Right lobe of liver (tissue), 6 donors: ENCODE results near the gene TRDMT1. TPM values are rescaled to one million over a fixed set of nuclear protein-coding genes. Genes with fewer than 3 reads are reported as not detected.

ENCODE experiments used
- ATAC-seq, 4 donors: fragments of 200-7000 bp; cut with Tn5 transposase; one replicate each; pipeline ENCODE4 v1.9.1; 2020; ENCODE audit warnings: mild to moderate bottlenecking in 4 of 4, moderate library complexity in 4 of 4
- DNase-seq, 3 donors: peaks; one replicate each; pipeline ENCODE4 v3.0.0-alpha.2; 2020
- H3K27ac ChIP-seq, 3 donors: fragments of 200-600 bp; one replicate each; pipeline ENCODE4 v1.8.0; 2022
- H3K27me3 ChIP-seq, 2 donors: fragments of 200-600 bp; one replicate each; pipeline ENCODE4 v1.8.0; 2022
- H3K36me3 ChIP-seq, 4 donors: fragments of 200-600 bp; sonication (generic) in 1 of 4; one replicate each; pipeline versions ENCODE4 v1.5.1 to v1.8.0; 2017 to 2022; ENCODE audit warnings: control low read depth in 1 of 4
- H3K4me1 ChIP-seq, 4 donors: fragments of 200-600 bp; sonication (generic) in 1 of 4; one replicate each; pipeline versions ENCODE4 v1.5.1 to v1.8.0; 2017 to 2022; ENCODE audit warnings: control low read depth in 1 of 4
- H3K4me3 ChIP-seq, 3 donors: fragments of 200-600 bp; one replicate each; pipeline ENCODE4 v1.8.0; 2022
- H3K9me3 ChIP-seq, 4 donors: fragments of 200-600 bp; sonication (generic) in 1 of 4; one replicate each; pipeline versions ENCODE4 v1.5.1 to v1.8.0; 2017 to 2022; ENCODE audit warnings: control low read depth in 1 of 4
- CTCF ChIP-seq, 4 donors: fragments of 200-600 bp in 3 of 4; fragments of 450-650 bp in 1 of 4; IDR thresholded peaks; one replicate each; pipeline versions ENCODE4 v1.5.1 to v1.8.0; 2016 to 2022; ENCODE audit warnings: antibody characterized with exemption in 4 of 4, mild to moderate bottlenecking in 2 of 4
- POLR2A ChIP-seq: fragments of 450-650 bp; IDR thresholded peaks from one replicate; pipeline ENCODE4 v1.6.1; 2017; ENCODE audit warnings: antibody characterized with exemption, mild to moderate bottlenecking
- WGBS: methylation state at CpG from one replicate; pipeline ENCODE4 v1.1.6; 2018; ENCODE audit warnings: low coverage, low lambda C conversion rate; ENCODE audit not compliant: insufficient coverage; ENCODE audit errors: missing lambda C conversion rate; 5-methylcytosine and 5-hydroxymethylcytosine counted together
- intact Hi-C, 2 donors: fragments of 100-400 bp; cut with DNase I; formaldehyde crosslinking; loops; one replicate each; pipeline versions ENCODE4 v1.11.2 to v1.14.1; 2022
- total RNA-seq, 6 experiments: library from RNA; depleted of rRNA in 2 of 6; stranded (reverse); fragments of >200 nt in 2 of 6; fragmentation: NEBNext Ultra II Directional in 3 of 6; extraction: Animal tissue kit (Norgen Biotek cat#: 25700) in 3 of 6; gene quantifications; one replicate each; pipeline versions ENCODE4 v1.1.0 to v1.2.4, GENCODE V29; 2016 to 2023
- donor health status: DM: no; HTN: yes; CAD: no.
- donor health status: DM: no; HTN: no; CAD: no.
- donor health status: DM: no; HTN: no; CAD: no.
- donor health status: DM: no; HTN: yes; CAD: no.
- donor health status: DM: no; HTN: yes; CAD: no.

TRDMT1 gene
- total RNA-seq, 6 experiments from 2014 or later: 0.79 to 2.9 (median 1.6) TPM

- DNase-seq (no peak), ATAC-seq (no peak)
- TF ChIP-seq POLR2A (no peak), CTCF (IDR thresholded peaks at IDR 0.05) (no peak)
- Histone ChIP-seq H3K36me3 (no peaks in the 10 kb centered on the region), H3K4me3 (no peak overlapping the region), H3K4me1 (no peaks in the 10 kb centered on the region), H3K9me3 (no peaks in the 10 kb centered on the region), H3K27ac (no peak overlapping the region), H3K27me3 (no peaks in the 10 kb centered on the region)
- 63% methylated on average over 3 of the region's 3 CpGs for WGBS
- intact Hi-C loops: no loop called here
Observed at GRCh38 chr10:17196573-17196972, 4.9 kb downstream of the TRDMT1 start.

- no peaks in the 10 kb centered on the region for H3K4me1 ChIP-seq
- 97% methylated on average over 2 of the region's 2 CpGs for WGBS
- H3K27ac ChIP-seq: no peak overlapping the region
- no peak overlapping the region for H3K4me3 ChIP-seq
- ATAC-seq (no peak), DNase-seq (no peak)
- H3K27me3 ChIP-seq: no peaks in the 10 kb centered on the region
- TF ChIP-seq POLR2A (no peak), CTCF (IDR thresholded peaks at IDR 0.05) (no peak)
- intact Hi-C loops: no loop called here
- H3K36me3 ChIP-seq: no peaks in the 10 kb centered on the region
- no peaks in the 10 kb centered on the region for H3K9me3 ChIP-seq
Observed at GRCh38 chr10:17196045-17196444, 5.4 kb downstream of the TRDMT1 start.

GRCh38 chr10:17195083-17195482 lies 6.4 kb downstream of the TRDMT1 start:
- intact Hi-C loops: no loop called here
- TF ChIP-seq CTCF (IDR thresholded peaks at IDR 0.05): no peak
- no peak for TF ChIP-seq POLR2A
- no peaks in the 10 kb centered on the region for H3K27me3 ChIP-seq
- no peak overlapping the region for H3K27ac ChIP-seq
- H3K36me3 ChIP-seq: no peaks in the 10 kb centered on the region
- ATAC-seq (no peak), DNase-seq (no peak)
- no peaks in the 10 kb centered on the region for H3K4me1 ChIP-seq
- H3K4me3 ChIP-seq: no peak overlapping the region
- WGBS: 68% methylated on average over 5 of the region's 5 CpGs
- no peaks in the 10 kb centered on the region for H3K9me3 ChIP-seq

GRCh38 chr10:17190602-17191001 lies 10.9 kb downstream of the TRDMT1 start:
- DNase-seq: no peak
- whole genome bisulfite sequencing: 72% methylated on average over 2 of the region's 2 CpGs

More at GRCh38 chr10:17190602-17191001, 10.9 kb downstream of the TRDMT1 start:
- Histone ChIP-seq H3K9me3 (no peaks in the 10 kb centered on the region), H3K27ac (no peak overlapping the region), H3K27me3 (no peaks in the 10 kb centered on the region), H3K4me3 (no peak overlapping the region), H3K4me1 (no peaks in the 10 kb centered on the region), H3K36me3 (no peaks in the 10 kb centered on the region)
- intact Hi-C loops: no loop called here
- no peak for ATAC-seq
- TF ChIP-seq CTCF (IDR thresholded peaks at IDR 0.05): no peak
- TF ChIP-seq POLR2A: no peak
